Activated naive CD4-positive, alpha-beta T cell treated with anti-CD3 and anti-CD28 coated beads for 36 hours (primary cell): ENCODE results near the gene SLC34A3. TPM values are rescaled to one million over a fixed set of nuclear protein-coding genes. Genes with fewer than 3 reads are reported as not detected.
"Not testable (repeated sequence)": the region's sequence is repeated elsewhere in the genome, so short reads cannot be mapped to it uniquely, and the experiment has no call there.

Source experiments
- CTCF ChIA-PET: fragments of 350-600 bp; sonication (Branson Sonifier 250); formaldehyde crosslinking; loops from one replicate; lab custom pipeline; 2021; ENCODE audit warnings: antibody characterized with exemption; lab: Charles Lee
- DNase-seq: peaks from one replicate; pipeline ENCODE4 v3.0.0-alpha.2; 2020
- H3K27ac Mint-ChIP-seq: one replicate; pipeline ENCODE4 v1.8.0; 2021; ENCODE audit warnings: mild to moderate bottlenecking, mixed read lengths
- H3K27me3 Mint-ChIP-seq: one replicate; pipeline ENCODE4 v1.8.0; 2021; ENCODE audit warnings: low read depth, mixed read lengths
- H3K36me3 Mint-ChIP-seq: one replicate; pipeline ENCODE4 v1.8.0; 2021; ENCODE audit warnings: low read depth, mixed read lengths
- H3K4me1 Mint-ChIP-seq: one replicate; pipeline ENCODE4 v1.8.0; 2021; ENCODE audit warnings: low read depth, mixed read lengths
- H3K4me3 Mint-ChIP-seq: one replicate; pipeline ENCODE4 v1.8.0; 2021; ENCODE audit warnings: mild to moderate bottlenecking, moderate library complexity, mixed read lengths
- H3K9me3 Mint-ChIP-seq: one replicate; pipeline ENCODE4 v1.8.0; 2021; ENCODE audit warnings: mixed read lengths
- intact Hi-C: fragments of 100-400 bp; cut with micrococcal nuclease; formaldehyde crosslinking; loops from one replicate; pipeline ENCODE4 v1.15.1; 2023
- total RNA-seq, 2 experiments: library from RNA; stranded (reverse); gene quantifications; one replicate each; pipeline ENCODE4 v1.2.3, GENCODE V29; 2021

The SLC34A3 gene
- total RNA-seq, 2 experiments from 2014 or later = not detected

GRCh38 chr9:137262173-137262908, 31.6 kb downstream of the SLC34A3 start:
- H3K36me3 Mint-ChIP-seq = peaks cover 18% of the 10 kb centered on the region

GRCh38 chr9:137262909-137263285, 32.2 kb downstream of the SLC34A3 start:
- Mint-ChIP-seq H3K4me1 (no peaks in the 10 kb centered on the region), H3K4me3 (no peak overlapping the region), H3K27ac (no peak overlapping the region), H3K36me3 (peaks cover 23% of the 10 kb centered on the region), H3K9me3 (no peaks in the 10 kb centered on the region), H3K27me3 (no peaks in the 10 kb centered on the region)
- intact Hi-C loops = no loop called here
- CTCF ChIA-PET = interaction anchor here (0.9 to 1.3 kb wide), 3 partner anchors 8 to 26 kb away, joined by 3 read pairs; no protein-coding TSS in a partner anchor
- DNase-seq = no peak

More at GRCh38 chr9:137262173-137262908, 31.6 kb downstream of the SLC34A3 start:
- H3K9me3 Mint-ChIP-seq, DNase-seq, H3K4me3 Mint-ChIP-seq, intact Hi-C loops, H3K4me1 Mint-ChIP-seq, H3K27ac Mint-ChIP-seq, H3K27me3 Mint-ChIP-seq: not testable (repeated sequence)
- CTCF ChIA-PET = interaction anchor here (0.9 to 1.3 kb wide), 2 partner anchors 9 to 10 kb away, joined by 3 read pairs; no protein-coding TSS in a partner anchor

- H3K27me3 Mint-ChIP-seq = no peaks in the 10 kb centered on the region
- no peaks in the 10 kb centered on the region for H3K9me3 Mint-ChIP-seq
- DNase-seq = no peak
- no peak overlapping the region for H3K4me3 Mint-ChIP-seq
- H3K36me3 Mint-ChIP-seq = peaks cover 24% of the 10 kb centered on the region
- no peaks in the 10 kb centered on the region for H3K4me1 Mint-ChIP-seq
- intact Hi-C loops = no loop called here
- no peak overlapping the region for H3K27ac Mint-ChIP-seq
- CTCF ChIA-PET = interaction anchor here (1.2 kb wide), 1 partner anchor 27 kb away, joined by 3 read pairs; no protein-coding TSS in a partner anchor
Measured at GRCh38 chr9:137263506-137263905, 32.8 kb downstream of the SLC34A3 start.

- Mint-ChIP-seq H3K27ac (no peak overlapping the region), H3K4me1 (no peaks in the 10 kb centered on the region), H3K4me3 (no peak overlapping the region), H3K36me3 (peaks cover 25% of the 10 kb centered on the region), H3K9me3 (no peaks in the 10 kb centered on the region), H3K27me3 (no peaks in the 10 kb centered on the region)
- intact Hi-C loops = no loop called here
- CTCF ChIA-PET = interaction anchor here (1.2 kb wide), 1 partner anchor 27 kb away, joined by 3 read pairs; no protein-coding TSS in a partner anchor
- DNase-seq = no peak
Measured at GRCh38 chr9:137264067-137264466, 33.4 kb downstream of the SLC34A3 start.

- Mint-ChIP-seq H3K9me3 (no peaks in the 10 kb centered on the region), H3K36me3 (peaks cover 31% of the 10 kb centered on the region), H3K27ac (no peak overlapping the region), H3K4me1 (no peaks in the 10 kb centered on the region), H3K27me3 (no peaks in the 10 kb centered on the region), H3K4me3 (no peak overlapping the region)
- intact Hi-C loops = no loop called here
- DNase-seq = no peak
- CTCF ChIA-PET = interaction anchor here (0.6 kb wide), 1 partner anchor 21 kb away, joined by 3 read pairs; no protein-coding TSS in a partner anchor
Measured at GRCh38 chr9:137265496-137266161, 34.9 kb downstream of the SLC34A3 start.

GRCh38 chr9:137266162-137266527, 35.4 kb downstream of the SLC34A3 start:
- Mint-ChIP-seq H3K4me1 (peaks cover 3% of the 10 kb centered on the region), H3K4me3 (no peak overlapping the region), H3K27ac (no peak overlapping the region), H3K36me3 (peaks cover 33% of the 10 kb centered on the region), H3K9me3 (no peaks in the 10 kb centered on the region), H3K27me3 (no peaks in the 10 kb centered on the region)
- intact Hi-C loops = no loop called here
- CTCF ChIA-PET = no interaction called here
- DNase-seq = no peak

- intact Hi-C loops = no loop called here
- H3K9me3 Mint-ChIP-seq = no peaks in the 10 kb centered on the region
- no peak overlapping the region for H3K4me3 Mint-ChIP-seq
- H3K27ac Mint-ChIP-seq = no peak overlapping the region
- H3K4me1 Mint-ChIP-seq = peaks cover 8% of the 10 kb centered on the region
- H3K27me3 Mint-ChIP-seq = no peaks in the 10 kb centered on the region
- H3K36me3 Mint-ChIP-seq = peaks cover 34% of the 10 kb centered on the region
- DNase-seq = no peak
- CTCF ChIA-PET = no interaction called here
Measured at GRCh38 chr9:137266585-137267453, 36.1 kb downstream of the SLC34A3 start.

GRCh38 chr9:137267933-137268355, 37.2 kb downstream of the SLC34A3 start:
- H3K4me1 Mint-ChIP-seq = peaks cover 8% of the 10 kb centered on the region
- no peak for DNase-seq
- CTCF ChIA-PET = no interaction called here
- no peak overlapping the region for H3K4me3 Mint-ChIP-seq
- no peaks in the 10 kb centered on the region for H3K9me3 Mint-ChIP-seq
- no peak overlapping the region for H3K27ac Mint-ChIP-seq
- intact Hi-C loops = no loop called here
- no peaks in the 10 kb centered on the region for H3K27me3 Mint-ChIP-seq
- H3K36me3 Mint-ChIP-seq = peaks cover 33% of the 10 kb centered on the region

- Mint-ChIP-seq H3K4me3 (no peak overlapping the region), H3K27ac (no peak overlapping the region), H3K27me3 (no peaks in the 10 kb centered on the region), H3K36me3 (peaks cover 33% of the 10 kb centered on the region), H3K9me3 (no peaks in the 10 kb centered on the region), H3K4me1 (peaks cover 8% of the 10 kb centered on the region)
- CTCF ChIA-PET = no interaction called here
- no peak for DNase-seq
- intact Hi-C loops = no loop called here
Measured at GRCh38 chr9:137268538-137269201, 38.0 kb downstream of the SLC34A3 start.

- CTCF ChIA-PET = no interaction called here
- Mint-ChIP-seq H3K27ac (no peak overlapping the region), H3K27me3 (no peaks in the 10 kb centered on the region), H3K9me3 (no peaks in the 10 kb centered on the region), H3K36me3 (peaks cover 30% of the 10 kb centered on the region), H3K4me3 (no peak overlapping the region), H3K4me1 (peaks cover 8% of the 10 kb centered on the region)
- no peak for DNase-seq
- intact Hi-C loops = no loop called here
Measured at GRCh38 chr9:137269231-137269772, 38.6 kb downstream of the SLC34A3 start.

GRCh38 chr9:137270929-137271695, 40.4 kb downstream of the SLC34A3 start:
- H3K9me3 Mint-ChIP-seq = no peaks in the 10 kb centered on the region
- no peaks in the 10 kb centered on the region for H3K27me3 Mint-ChIP-seq
- intact Hi-C loops = no loop called here
- no peak overlapping the region for H3K27ac Mint-ChIP-seq
- CTCF ChIA-PET = interaction anchor here (0.8 kb wide), 1 partner anchor 9 kb away, joined by 3 read pairs; no protein-coding TSS in a partner anchor
- peaks cover 28% of the 10 kb centered on the region for H3K36me3 Mint-ChIP-seq
- no peak for DNase-seq
- peaks cover 11% of the 10 kb centered on the region for H3K4me1 Mint-ChIP-seq
- no peak overlapping the region for H3K4me3 Mint-ChIP-seq
